Prostate gland (tissue), 2 donors: ENCODE results near the gene OR52W1. TPM values are rescaled to one million over a fixed set of nuclear protein-coding genes. Genes with fewer than 3 reads are reported as not detected.

Experiments used
- DNase-seq: peaks from one replicate; pipeline ENCODE4 v3.0.0-alpha.2; 2019; ENCODE audit warnings: low spot score
- H3K27ac ChIP-seq, 2 donors: fragments of 200-600 bp; sonication (generic); 2 replicates each; pipeline ENCODE4 v1.5.1; 2017 to 2019
- H3K27me3 ChIP-seq: fragments of 200-600 bp; sonication (generic); replicated peaks from 2 replicates; pipeline ENCODE4 v1.5.1; 2019; ENCODE audit not compliant: insufficient read depth
- H3K36me3 ChIP-seq, 2 donors: fragments of 200-600 bp; sonication (generic); 1 replicate in 1 of 2; 2 replicates in 1 of 2; pipeline versions ENCODE4 v1.5.1 to v1.8.1; 2017 to 2019
- H3K4me1 ChIP-seq: fragments of 200-600 bp; sonication (generic); replicated peaks from 2 replicates; pipeline ENCODE4 v1.5.1; 2019
- H3K4me3 ChIP-seq, 2 donors: fragments of 200-600 bp; sonication (generic); 2 replicates each; pipeline ENCODE4 v1.5.1; 2017 to 2019
- H3K9me3 ChIP-seq: fragments of 200-600 bp; sonication (generic); 2 replicates; pipeline ENCODE4 v1.5.1; 2017
- POLR2A ChIP-seq: fragments of 450-650 bp; IDR thresholded peaks from one replicate; pipeline ENCODE4 v1.6.1; 2016; ENCODE audit warnings: antibody characterized with exemption, mild to moderate bottlenecking
- POLR2AphosphoS5 ChIP-seq: sonication (generic); formaldehyde crosslinking; IDR thresholded peaks from one replicate; pipeline ENCODE4 v1.6.1; 2017; ENCODE audit warnings: antibody characterized with exemption
- WGBS: methylation state at CpG from one replicate; pipeline ENCODE4 v1.1.5; 2018; 5-methylcytosine and 5-hydroxymethylcytosine counted together
- intact Hi-C: fragments of 100-400 bp; cut with DNase I; formaldehyde crosslinking; loops from one replicate; pipeline ENCODE4 v1.14.2; 2022
- total RNA-seq, 2 donors: library from RNA; depleted of rRNA; stranded (reverse); fragments of >200 nt; gene quantifications; one replicate each; pipeline ENCODE4 v1.1.0, GENCODE V29; 2016
- TF ChIP-seq, protein P1 (sequence below), 4 experiments: fragments of 200-600 bp in 2 of 4; fragments of 450-650 bp in 2 of 4; sonication (generic) in 2 of 4; IDR thresholded peaks; 1 replicate in 3 of 4; 2 replicates in 1 of 4; pipeline ENCODE4 v1.5.1; 2016 to 2019; ENCODE audit warnings: antibody characterized with exemption in 4 of 4, mild to moderate bottlenecking in 2 of 4, moderate library complexity in 2 of 4

The OR52W1 gene
- total RNA-seq, 2 donors from 2014 or later: not detected

DNA sequence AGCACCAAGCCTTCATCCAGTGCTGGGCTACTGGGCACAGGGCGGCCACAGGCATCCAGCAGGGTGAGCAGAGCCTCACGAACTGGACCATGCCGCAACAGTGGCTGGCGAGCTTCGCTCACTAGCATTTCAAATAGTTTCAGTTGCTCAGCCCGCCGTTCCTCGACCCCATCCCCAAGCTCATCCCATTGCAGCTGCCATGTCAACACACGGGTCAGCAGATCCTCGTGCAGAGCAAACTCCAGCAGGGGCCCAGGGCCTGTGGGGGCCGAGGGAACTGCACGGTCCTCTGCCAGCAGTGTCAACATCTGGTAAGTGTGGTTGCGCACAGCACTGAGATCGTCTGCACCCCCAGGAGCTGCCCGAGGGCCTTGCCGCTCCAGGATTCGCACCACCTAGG lies 24.8 kb downstream of the OR52W1 start:
- WGBS: 94% methylated on average over 17 of the region's 17 CpGs
- Histone ChIP-seq H3K4me1 (no peaks in the 10 kb centered on the region), H3K36me3 (peaks cover 7 to 9% of the 10 kb centered on the region in 2 donors), H3K27ac (no peak overlapping the region), H3K9me3 (no peaks in the 10 kb centered on the region), H3K4me3 (no peak overlapping the region), H3K27me3 (no peaks in the 10 kb centered on the region)
- no peak for DNase-seq
- intact Hi-C loops: no loop called here
- no peak for TF ChIP-seq POLR2AphosphoS5
- TF ChIP-seq POLR2A: no peak
- TF ChIP-seq, protein P1, sequence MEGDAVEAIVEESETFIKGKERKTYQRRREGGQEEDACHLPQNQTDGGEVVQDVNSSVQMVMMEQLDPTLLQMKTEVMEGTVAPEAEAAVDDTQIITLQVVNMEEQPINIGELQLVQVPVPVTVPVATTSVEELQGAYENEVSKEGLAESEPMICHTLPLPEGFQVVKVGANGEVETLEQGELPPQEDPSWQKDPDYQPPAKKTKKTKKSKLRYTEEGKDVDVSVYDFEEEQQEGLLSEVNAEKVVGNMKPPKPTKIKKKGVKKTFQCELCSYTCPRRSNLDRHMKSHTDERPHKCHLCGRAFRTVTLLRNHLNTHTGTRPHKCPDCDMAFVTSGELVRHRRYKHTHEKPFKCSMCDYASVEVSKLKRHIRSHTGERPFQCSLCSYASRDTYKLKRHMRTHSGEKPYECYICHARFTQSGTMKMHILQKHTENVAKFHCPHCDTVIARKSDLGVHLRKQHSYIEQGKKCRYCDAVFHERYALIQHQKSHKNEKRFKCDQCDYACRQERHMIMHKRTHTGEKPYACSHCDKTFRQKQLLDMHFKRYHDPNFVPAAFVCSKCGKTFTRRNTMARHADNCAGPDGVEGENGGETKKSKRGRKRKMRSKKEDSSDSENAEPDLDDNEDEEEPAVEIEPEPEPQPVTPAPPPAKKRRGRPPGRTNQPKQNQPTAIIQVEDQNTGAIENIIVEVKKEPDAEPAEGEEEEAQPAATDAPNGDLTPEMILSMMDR (IDR thresholded peaks at IDR 0.05): no peak

GRCh38 chr11:6224421-6224820 lies 25.4 kb downstream of the OR52W1 start:
- Histone ChIP-seq H3K4me3 (no peak overlapping the region), H3K9me3 (no peaks in the 10 kb centered on the region), H3K36me3 (peaks cover 3 to 9% of the 10 kb centered on the region in 2 donors), H3K4me1 (no peaks in the 10 kb centered on the region), H3K27me3 (no peaks in the 10 kb centered on the region), H3K27ac (no peak overlapping the region)
- WGBS: 88% methylated on average over 3 of the region's 3 CpGs
- no peak for TF ChIP-seq POLR2AphosphoS5
- TF ChIP-seq POLR2A: no peak
- TF ChIP-seq, protein P1 (IDR thresholded peaks at IDR 0.05): no peak
- DNase-seq: no peak
- intact Hi-C loops: no loop called here

GRCh38 chr11:6225024-6225423 lies 26.0 kb downstream of the OR52W1 start:
- H3K9me3 ChIP-seq: no peaks in the 10 kb centered on the region
- no peak overlapping the region for H3K4me3 ChIP-seq
- no peaks in the 10 kb centered on the region for H3K27me3 ChIP-seq
- 54% methylated on average over 1 of the region's 1 CpG for WGBS
- intact Hi-C loops: no loop called here
- DNase-seq: no peak
- peaks cover 3 to 9% of the 10 kb centered on the region in 2 donors for H3K36me3 ChIP-seq
- H3K4me1 ChIP-seq: no peaks in the 10 kb centered on the region
- H3K27ac ChIP-seq: no peak overlapping the region
- TF ChIP-seq, protein P1 (IDR thresholded peaks at IDR 0.05): no peak
- TF ChIP-seq POLR2AphosphoS5 (no peak), POLR2A (no peak)

DNA sequence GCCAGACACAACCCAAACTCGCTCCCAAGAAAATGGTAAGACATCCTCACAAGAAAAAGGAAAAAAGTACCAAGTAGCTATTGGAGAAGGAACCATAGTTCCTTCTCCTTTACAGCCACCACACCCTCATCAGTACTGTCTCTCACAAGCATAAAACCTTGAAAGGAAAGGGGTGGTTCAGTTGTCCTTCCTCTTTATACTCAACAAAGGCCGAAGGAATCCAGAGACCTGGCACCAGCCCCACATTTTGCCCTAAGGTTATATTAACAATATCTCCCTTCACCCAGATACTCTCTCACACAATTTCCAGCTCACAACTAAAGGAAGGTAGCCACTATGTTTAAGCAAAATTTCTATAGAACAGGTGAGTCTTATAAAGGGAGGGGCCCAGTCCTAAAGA lies 26.9 kb downstream of the OR52W1 start:
- no peak overlapping the region for H3K4me3 ChIP-seq
- no peaks in the 10 kb centered on the region for H3K27me3 ChIP-seq
- intact Hi-C loops: no loop called here
- H3K27ac ChIP-seq: no peak overlapping the region
- TF ChIP-seq, protein P1 (IDR thresholded peaks at IDR 0.05): no peak
- no peak for TF ChIP-seq POLR2A
- no peak for TF ChIP-seq POLR2AphosphoS5
- H3K36me3 ChIP-seq: peaks cover 3 to 9% of the 10 kb centered on the region in 2 donors
- no peak for DNase-seq
- WGBS: 59% methylated on average over 2 of the region's 2 CpGs
- H3K4me1 ChIP-seq: no peaks in the 10 kb centered on the region
- no peaks in the 10 kb centered on the region for H3K9me3 ChIP-seq

DNA sequence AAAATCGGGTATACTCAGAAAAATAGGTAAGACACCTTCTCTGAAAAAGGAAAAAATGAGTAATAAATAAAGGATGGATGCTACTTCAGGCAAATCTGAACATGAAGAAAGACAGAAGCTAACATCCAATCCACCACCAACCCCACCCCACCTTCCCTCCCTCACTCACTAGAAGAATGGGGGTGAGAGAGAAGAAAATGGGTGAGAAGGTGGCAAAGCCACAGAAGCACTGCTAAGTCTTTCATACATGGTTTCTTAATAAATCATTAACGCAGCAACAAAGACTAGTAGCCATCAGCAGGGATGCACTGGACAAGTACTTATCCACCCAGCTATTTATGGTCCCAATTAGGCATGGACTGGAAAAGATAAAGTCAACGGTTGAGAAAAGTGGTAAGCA lies 29.5 kb downstream of the OR52W1 start:
- TF ChIP-seq POLR2AphosphoS5 (no peak), POLR2A (no peak)
- TF ChIP-seq, protein P1 (IDR thresholded peaks at IDR 0.05): no peak
- H3K36me3 ChIP-seq: no peaks in the 10 kb centered on the region
- DNase-seq: no peak
- H3K27ac ChIP-seq: no peak overlapping the region
- no peaks in the 10 kb centered on the region for H3K27me3 ChIP-seq
- intact Hi-C loops: no loop called here
- H3K4me3 ChIP-seq: no peak overlapping the region
- no peaks in the 10 kb centered on the region for H3K9me3 ChIP-seq
- H3K4me1 ChIP-seq: no peaks in the 10 kb centered on the region
- WGBS: 43% methylated on average over 3 of the region's 3 CpGs
